GM18511 (cell line): Measurements from ENCODE around the gene AKTIP.

ENCODE experiments used
- ATAC-seq: cut with Tn5 transposase; IDR thresholded peaks from one replicate; pipeline ENCODE4 v1.9.1; 2021; ENCODE audit warnings: mild to moderate bottlenecking, moderate library complexity; ENCODE audit not compliant: unreplicated experiment

The AKTIP gene

GRCh38 chr16:53482123-53482522 is 20.9 kb downstream of the AKTIP start:
- no peak for ATAC-seq

GRCh38 chr16:53480394-53480793 is 22.6 kb downstream of the AKTIP start:
- ATAC-seq, result no peak

GRCh38 chr16:53478965-53479364 is 24.0 kb downstream of the AKTIP start:
- ATAC-seq, result no peak

GRCh38 chr16:53476867-53477266 is 26.1 kb downstream of the AKTIP start:
- ATAC-seq, result no peak

GRCh38 chr16:53465606-53466280 is 37.3 kb downstream of the AKTIP start:
- no peak for ATAC-seq

GRCh38 chr16:53458635-53459034 is 44.4 kb downstream of the AKTIP start:
- no peak for ATAC-seq

GRCh38 chr16:53457670-53458069 is 45.3 kb downstream of the AKTIP start:
- ATAC-seq, result peak; percentile 100

GRCh38 chr16:53456625-53457024 is 46.4 kb downstream of the AKTIP start:
- no peak for ATAC-seq

GRCh38 chr16:53453928-53454327 is 49.1 kb downstream of the AKTIP start:
- ATAC-seq, result no peak

GRCh38 chr16:53449816-53450517 is 53.0 kb downstream of the AKTIP start:
- ATAC-seq, result no peak

- no peak for ATAC-seq
Measured at GRCh38 chr16:53446090-53446489, 56.9 kb downstream of the AKTIP start.

- ATAC-seq, result no peak
Measured at GRCh38 chr16:53445534-53445933, 57.5 kb downstream of the AKTIP start.
